Central memory CD4-positive, alpha-beta T cell (primary cell): ENCODE results near the gene A4GALT.

Experiments
- DNase-seq: peaks from one replicate; pipeline ENCODE4 v3.0.0; 2022

Gene A4GALT

DNA sequence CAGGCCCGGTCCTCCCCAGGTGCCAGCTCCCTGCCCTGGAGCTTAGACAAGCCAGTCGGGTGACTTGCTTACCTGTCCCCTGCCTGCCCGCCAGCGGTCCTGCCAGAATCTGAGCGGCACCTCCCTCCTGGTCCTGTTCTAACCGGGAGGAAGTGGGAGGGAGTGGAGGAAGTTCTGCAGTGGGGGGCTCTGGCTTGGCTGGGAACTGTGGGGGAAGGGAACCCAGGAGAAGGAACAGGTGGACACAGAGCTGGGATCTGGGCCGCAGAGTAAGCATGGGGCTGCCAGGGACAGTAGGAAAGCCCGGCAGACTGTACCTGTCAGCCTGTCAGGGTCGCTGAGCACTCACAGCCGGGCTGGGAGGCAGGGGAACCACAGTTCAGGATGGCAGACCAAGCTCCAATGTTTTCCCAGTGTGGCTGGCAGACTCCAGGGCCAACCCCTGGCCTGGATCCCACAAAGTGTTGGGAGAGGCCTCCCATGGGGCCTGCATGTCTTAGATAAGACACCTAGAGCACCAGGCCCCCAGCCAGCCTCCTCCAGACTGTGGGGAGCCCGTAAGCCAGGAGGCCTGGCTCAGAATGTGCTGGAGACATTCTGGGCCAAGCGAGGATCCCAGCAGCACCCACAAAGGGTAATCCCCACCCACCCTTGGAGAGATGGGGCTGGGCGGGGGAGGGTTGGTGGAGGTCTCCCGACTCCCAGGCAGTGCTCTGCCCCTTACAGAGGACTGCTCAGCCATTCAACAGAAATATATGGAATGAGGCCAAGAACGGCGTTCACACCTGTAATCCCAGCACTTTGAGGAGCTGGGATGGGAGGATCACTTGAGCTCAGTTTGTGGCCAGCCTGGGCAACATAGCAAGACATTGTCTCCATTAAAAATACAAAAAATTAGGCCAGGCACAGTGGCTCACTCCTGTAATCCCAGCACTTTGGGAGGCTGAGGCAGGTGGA lies 73.8 kb downstream of the A4GALT start:
- DNase-seq, result no peak

DNA sequence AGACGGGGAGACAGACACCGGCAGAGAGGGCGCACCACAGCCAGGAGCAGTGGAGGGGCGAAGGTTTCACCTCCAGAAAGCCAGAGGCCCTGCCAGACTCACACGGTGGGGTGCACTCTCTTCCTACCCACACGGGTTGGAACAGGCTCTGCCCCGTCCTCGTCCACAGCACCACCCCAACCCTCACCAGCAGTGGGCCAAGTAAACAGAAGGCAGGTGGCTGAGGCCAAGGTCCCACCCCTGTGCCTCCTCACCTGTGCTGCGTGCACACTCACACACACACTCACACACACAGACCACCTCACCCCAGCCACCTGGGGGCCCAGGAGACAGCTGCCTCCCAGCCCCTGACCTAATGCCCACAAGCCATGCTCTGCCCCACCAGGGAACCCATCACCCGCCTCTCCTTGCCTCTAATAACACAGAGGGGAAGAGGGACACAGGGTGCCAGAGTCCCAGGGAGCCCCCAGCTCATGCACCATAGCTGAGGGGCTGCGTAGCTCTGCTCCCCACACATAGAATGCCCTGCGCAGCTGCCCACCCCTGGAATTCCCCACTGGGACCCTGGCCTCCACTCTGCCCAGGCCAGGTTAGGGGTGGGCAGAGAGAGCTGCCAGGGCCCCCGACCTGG lies 74.6 kb downstream of the A4GALT start:
- DNase-seq, result no peak

DNA sequence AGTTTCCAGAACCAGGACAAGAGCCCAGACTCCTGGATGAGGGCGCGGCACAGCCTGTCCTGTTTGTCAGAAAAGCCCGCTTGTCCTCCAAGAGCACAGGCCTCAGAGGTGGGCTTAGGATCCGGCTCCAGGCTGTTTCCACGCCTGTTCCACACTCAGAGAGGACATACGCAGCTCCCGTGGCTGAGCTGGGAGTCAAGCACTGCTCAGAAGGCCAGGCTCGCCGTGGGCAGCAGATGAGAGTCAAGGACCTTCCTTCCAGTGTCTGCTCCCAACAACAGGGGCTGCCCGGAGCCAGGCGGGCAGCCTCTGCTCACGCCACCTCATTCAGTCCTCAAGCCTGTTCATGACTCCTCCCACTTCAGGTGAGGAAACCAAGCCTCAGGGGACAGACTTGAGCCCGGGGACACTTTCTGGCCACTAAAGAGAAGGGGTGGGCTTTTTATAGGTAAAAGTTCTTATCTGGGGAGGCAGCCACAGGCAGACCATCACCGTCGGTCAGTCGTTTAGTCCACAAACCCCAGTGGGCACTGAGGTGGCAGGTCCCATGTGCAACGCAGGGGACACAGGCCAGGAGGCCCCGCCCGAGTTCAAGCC lies 75.2 kb downstream of the A4GALT start:
- DNase-seq, result no peak

DNA sequence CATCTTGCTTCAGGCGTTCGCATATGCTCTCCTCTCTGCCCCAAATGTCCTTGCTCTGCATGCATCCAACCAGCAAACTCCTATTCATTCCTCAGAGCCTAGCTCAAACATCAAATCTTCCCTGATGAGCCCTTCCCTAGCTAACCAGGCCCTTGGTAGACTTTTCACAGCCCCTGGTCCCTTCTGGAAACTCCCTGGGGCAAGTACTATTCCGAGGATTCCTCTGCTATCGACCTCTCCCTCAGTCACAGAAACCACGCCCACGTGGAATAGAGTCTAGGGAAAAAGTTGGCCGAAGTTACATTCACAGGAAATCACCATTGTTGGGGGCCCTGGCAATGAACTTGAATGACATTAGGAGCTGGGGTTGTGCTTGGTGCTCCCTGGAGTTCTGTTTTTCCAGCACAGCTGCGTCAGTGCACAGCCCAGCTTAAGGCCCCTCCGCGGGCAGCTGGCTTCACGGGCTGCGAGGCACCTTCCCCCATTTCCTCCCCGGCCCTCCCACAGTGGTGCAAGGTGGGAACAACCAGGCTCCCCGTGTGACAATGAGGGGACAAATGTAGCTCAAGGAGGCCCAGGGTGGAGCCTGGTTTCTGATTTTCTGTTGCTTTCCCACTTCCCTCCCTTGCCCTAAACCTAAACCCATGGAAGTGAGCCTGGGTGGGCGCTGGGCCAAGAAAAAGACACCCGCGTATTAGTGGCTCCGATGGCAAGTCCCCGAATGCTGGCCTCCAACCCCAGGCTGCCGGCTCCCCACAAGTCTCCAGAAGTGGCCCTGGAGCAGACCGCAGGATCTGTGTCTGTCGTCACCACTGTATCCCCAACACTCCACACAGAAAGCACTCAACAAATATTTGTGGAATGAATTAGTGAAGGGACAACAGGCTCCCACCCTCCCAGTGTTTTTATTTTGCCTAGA lies 76.0 kb downstream of the A4GALT start:
- DNase-seq, result no peak

DNA sequence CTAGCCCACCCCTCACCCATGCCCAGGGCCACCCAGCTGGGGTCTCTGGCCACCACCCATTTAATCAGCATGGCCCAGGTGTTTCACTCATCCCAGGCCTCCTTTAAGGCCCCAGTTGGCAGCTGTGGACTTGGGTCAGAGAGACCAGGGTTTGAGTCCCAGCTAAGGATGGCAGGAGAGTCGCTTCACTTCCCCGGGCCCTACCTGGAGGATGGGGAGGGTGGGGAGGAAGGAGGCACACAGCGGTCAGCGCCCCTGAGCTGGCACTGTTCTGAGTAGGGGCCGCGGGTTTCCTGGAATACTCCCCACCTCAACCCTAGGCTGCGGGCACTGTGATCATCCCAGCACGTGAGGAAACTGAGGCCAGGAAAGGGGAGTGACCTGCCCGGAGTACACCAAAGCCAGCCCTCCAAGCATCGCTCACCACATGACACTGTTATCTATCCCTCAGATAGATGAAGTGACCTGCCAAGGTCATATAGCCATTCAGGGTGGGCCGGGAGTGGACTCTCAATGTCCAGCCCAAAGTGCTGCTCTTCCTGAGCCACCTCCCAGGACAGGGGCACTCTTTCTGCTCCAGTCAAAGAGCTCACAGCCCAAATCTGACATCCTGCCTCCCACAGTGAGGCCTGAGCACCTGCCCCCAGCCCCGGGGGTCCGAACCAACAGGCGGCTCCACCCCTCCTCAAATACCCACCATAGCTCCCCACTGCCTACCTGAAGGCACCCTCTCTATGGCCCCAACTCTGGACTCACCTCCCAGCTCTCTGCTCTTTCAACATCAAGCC lies 76.8 kb downstream of the A4GALT start:
- DNase-seq, result no peak

DNA sequence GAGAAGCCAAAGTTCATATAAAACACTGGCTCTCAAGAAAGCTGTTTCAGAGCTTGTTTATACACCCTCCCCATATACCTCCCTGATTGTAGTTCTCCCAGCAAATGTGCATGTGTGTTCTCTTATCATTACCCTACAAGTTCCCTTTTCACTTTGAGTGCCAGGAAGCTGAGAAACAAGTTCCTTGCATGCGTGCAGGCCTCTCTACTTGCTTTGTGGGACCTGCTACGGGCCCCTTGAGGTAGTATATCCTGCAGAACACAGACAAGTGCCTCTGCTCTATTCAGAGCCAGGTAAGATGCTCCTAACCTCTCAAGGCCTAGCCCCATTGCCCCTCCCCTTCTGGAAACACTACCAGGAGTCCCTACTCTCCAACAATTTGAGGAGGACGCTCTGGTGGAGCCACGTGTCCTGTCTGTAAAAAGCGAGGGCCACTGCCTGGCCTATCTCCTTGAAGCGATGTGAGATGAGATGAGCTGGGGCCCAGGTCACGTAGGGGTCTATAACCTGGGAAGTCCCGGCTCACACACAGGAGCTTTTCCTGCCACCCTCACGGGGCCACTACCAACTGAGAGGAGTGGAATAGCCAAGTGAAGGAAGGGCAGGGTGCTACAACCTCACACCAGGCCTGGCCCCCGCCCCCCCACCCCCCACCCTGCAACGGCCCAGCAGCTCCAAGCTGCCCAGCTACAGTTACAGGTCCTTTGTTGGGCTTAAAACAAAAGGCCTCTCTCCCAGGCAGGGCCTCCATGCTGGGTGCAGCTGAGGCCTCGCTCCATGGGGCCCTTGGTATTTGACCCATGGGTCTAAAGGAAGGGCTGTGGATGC lies 77.7 kb downstream of the A4GALT start:
- no peak for DNase-seq
